Retinal pigment epithelial cell (primary cell): ENCODE results near the gene KIAA0753.

Experiments used
- DNase-seq: peaks from one replicate; pipeline ENCODE4 v3.0.0-alpha.2; 2010; ENCODE audit warnings: low read depth
- H3K4me3 ChIP-seq: 2 replicates; pipeline ENCODE4 v1.5.1; 2011; ENCODE audit warnings: mild to moderate bottlenecking, low read length, control low read depth, moderate library complexity
- CTCF ChIP-seq: conservative IDR thresholded peaks from 2 replicates; pipeline ENCODE4 v1.5.1; 2011; ENCODE audit warnings: low read depth, low read length, control low read depth, inconsistent platforms

The KIAA0753 gene

GRCh38 chr17:6633263-6633662, 7.2 kb downstream of the KIAA0753 start:
- no peak for DNase-seq
- H3K4me3 ChIP-seq, result no peak overlapping the region
- TF ChIP-seq CTCF, result no peak

GRCh38 chr17:6632530-6632929, 8.0 kb downstream of the KIAA0753 start:
- no peak for TF ChIP-seq CTCF
- no peak overlapping the region for H3K4me3 ChIP-seq
- no peak for DNase-seq

GRCh38 chr17:6630390-6630789, 10.1 kb downstream of the KIAA0753 start:
- no peak for TF ChIP-seq CTCF
- no peak overlapping the region for H3K4me3 ChIP-seq
- no peak for DNase-seq

- H3K4me3 ChIP-seq, result no peak overlapping the region
- DNase-seq, result no peak
- TF ChIP-seq CTCF, result no peak
Measured at GRCh38 chr17:6627019-6627418, 13.5 kb downstream of the KIAA0753 start.

GRCh38 chr17:6626616-6627015, 13.9 kb downstream of the KIAA0753 start:
- no peak overlapping the region for H3K4me3 ChIP-seq
- no peak for TF ChIP-seq CTCF
- DNase-seq, result no peak

GRCh38 chr17:6623941-6624340, 16.6 kb downstream of the KIAA0753 start:
- DNase-seq, result no peak
- no peak for TF ChIP-seq CTCF
- H3K4me3 ChIP-seq, result no peak overlapping the region

GRCh38 chr17:6611231-6611630, 29.3 kb downstream of the KIAA0753 start:
- no peak for DNase-seq
- no peak for TF ChIP-seq CTCF

More at GRCh38 chr17:6611231-6611630, 29.3 kb downstream of the KIAA0753 start:
- H3K4me3 ChIP-seq, result no peak overlapping the region
